ENCODE data around the gene ZNF77. TPM values are rescaled to one million over a fixed set of nuclear protein-coding genes. Genes with fewer than 3 reads are reported as not detected.
"Not testable (repeated sequence)": the region's sequence is repeated elsewhere in the genome, so short reads cannot be mapped to it uniquely, and the experiment has no call there.

ZNF77 gene
- total RNA-seq, 1 donor from 2014 or later = 4.2 TPM

DNA sequence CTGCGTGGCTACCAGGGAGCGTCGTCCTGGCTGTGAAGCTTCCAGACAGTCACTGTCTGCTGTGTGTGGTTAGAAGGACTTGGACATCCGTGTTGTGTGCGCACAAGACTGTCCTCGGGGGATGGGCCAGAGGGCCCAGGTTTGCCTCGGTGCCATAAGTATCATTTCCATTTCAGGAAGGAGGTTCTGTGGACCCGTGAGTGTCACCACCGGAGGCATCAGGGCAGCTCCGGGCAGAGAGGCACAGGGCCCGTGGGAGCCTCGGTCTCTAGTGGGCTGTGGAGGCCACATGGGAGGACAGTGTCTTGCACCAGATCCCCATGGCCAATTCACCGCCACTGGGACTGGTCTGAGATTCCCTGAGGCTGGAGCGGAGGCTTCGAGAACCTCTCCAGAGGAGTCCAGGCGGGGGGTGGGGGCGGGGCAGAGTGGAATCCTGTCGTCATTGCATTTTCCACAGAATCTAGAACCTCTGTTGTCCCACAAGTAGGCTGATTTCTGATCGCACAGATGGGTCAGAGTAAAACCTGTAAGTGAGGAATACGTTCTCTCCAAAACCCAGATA is 38.1 kb downstream of the ZNF77 start:
- no peaks in the 10 kb centered on the region for H3K9me3 ChIP-seq
- H3K4me3 ChIP-seq = no peak overlapping the region
- no peak overlapping the region for H3K27ac ChIP-seq
- no peak for DNase-seq
- no peaks in the 10 kb centered on the region for H3K27me3 ChIP-seq
- TF ChIP-seq, protein P1, sequence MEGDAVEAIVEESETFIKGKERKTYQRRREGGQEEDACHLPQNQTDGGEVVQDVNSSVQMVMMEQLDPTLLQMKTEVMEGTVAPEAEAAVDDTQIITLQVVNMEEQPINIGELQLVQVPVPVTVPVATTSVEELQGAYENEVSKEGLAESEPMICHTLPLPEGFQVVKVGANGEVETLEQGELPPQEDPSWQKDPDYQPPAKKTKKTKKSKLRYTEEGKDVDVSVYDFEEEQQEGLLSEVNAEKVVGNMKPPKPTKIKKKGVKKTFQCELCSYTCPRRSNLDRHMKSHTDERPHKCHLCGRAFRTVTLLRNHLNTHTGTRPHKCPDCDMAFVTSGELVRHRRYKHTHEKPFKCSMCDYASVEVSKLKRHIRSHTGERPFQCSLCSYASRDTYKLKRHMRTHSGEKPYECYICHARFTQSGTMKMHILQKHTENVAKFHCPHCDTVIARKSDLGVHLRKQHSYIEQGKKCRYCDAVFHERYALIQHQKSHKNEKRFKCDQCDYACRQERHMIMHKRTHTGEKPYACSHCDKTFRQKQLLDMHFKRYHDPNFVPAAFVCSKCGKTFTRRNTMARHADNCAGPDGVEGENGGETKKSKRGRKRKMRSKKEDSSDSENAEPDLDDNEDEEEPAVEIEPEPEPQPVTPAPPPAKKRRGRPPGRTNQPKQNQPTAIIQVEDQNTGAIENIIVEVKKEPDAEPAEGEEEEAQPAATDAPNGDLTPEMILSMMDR (IDR thresholded peaks at IDR 0.05) = no peak
- intact Hi-C loops (cut with DNase I) = no loop called here
- no peak for ATAC-seq
- no peaks in the 10 kb centered on the region for H3K36me3 ChIP-seq
- H3K4me1 ChIP-seq = no peaks in the 10 kb centered on the region

DNA sequence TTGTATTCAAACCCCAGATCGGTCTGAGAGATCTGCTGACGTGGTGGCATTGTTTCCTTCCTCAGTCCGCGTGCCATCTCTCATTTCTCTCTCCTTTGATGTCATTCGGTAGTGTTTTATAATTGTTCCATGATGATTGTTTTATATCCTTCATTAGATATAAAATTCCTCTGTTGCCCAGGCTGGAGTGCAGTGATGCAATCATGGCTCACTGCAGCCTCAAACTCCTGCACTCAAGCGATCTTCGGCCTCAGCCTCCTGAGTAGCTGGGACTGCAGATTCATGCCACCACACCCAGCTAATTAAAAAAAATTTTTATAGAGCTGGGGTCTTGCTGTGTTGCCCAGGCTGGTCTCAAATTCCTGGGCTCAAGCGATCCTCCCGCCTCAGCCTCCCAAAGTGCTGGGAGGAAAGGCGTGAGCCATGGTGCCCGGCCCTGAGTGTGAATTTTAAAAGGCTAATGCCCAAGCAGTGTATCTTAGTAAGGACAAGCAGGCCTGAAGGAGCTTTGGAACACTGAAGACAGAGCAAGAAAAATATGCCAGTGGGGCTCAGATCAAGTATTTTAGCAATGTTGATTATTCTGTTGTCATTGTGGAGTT is 38.8 kb downstream of the ZNF77 start:
- no peaks in the 10 kb centered on the region for H3K9me3 ChIP-seq
- no peaks in the 10 kb centered on the region for H3K4me1 ChIP-seq
- H3K27me3 ChIP-seq = no peaks in the 10 kb centered on the region
- H3K36me3 ChIP-seq = no peaks in the 10 kb centered on the region
- H3K27ac ChIP-seq = no peak overlapping the region
- ATAC-seq (no peak), DNase-seq (no peak)
- no peak overlapping the region for H3K4me3 ChIP-seq
- intact Hi-C loops (cut with DNase I) = no loop called here
- TF ChIP-seq, protein P1 (IDR thresholded peaks at IDR 0.05) = no peak

DNA sequence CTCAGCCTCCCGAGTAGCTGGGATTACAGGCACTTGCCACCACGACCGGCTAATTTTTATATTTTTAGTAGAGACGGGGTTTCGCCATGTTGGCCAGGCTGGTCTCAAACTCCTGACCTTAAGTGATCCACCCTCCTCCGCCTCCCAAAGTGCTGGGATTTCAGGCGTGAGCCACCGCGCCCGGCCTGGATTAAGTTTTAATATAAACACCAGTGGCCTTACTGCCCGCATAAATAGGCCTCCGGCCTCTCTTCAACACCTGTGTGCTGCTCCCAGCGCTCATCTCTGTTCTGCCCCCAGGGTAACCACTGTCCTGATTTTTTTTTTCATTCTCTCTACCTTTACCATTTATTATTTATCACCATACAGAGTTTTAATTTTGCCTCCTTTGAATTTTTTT is 41.4 kb downstream of the ZNF77 start:
- ATAC-seq; DNase-seq; H3K4me1 ChIP-seq; intact Hi-C loops (cut with DNase I); H3K36me3 ChIP-seq; H3K9me3 ChIP-seq; H3K27ac ChIP-seq; H3K27me3 ChIP-seq; H3K4me3 ChIP-seq: not testable (repeated sequence)

DNA sequence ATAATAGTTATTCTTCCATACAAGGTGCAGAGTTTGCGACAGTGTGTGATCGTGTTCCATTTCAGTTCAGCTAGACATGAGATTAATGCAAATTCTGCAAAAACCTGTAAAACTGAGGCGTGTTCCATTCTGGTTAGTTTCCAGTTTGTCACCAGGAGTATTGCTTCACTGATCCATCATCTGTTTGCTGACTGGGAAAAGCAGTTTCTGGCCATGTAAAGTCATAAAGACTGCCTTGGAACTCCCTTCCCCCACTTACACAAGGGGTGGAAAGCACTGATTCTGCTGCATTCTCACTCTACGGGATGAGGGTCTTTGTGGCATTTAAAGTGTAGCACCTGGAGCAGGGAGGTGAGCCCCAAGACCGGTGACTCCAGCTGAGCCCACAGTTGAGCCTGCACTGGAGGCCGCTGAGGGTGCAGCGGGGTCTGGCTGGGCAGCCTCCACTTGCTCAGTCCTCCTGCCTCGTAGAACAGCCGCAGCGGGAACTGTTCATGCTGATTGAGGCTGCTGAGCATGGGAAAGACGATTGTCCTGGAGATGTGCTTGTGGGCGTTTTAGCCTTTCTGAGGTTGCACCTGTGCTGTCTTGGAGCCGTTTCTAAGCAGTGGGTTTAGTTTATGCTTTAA is 42.1 kb downstream of the ZNF77 start:
- H3K27ac ChIP-seq = no peak overlapping the region
- TF ChIP-seq, protein P1 (IDR thresholded peaks at IDR 0.05) = no peak
- DNase-seq = no peak

DNA sequence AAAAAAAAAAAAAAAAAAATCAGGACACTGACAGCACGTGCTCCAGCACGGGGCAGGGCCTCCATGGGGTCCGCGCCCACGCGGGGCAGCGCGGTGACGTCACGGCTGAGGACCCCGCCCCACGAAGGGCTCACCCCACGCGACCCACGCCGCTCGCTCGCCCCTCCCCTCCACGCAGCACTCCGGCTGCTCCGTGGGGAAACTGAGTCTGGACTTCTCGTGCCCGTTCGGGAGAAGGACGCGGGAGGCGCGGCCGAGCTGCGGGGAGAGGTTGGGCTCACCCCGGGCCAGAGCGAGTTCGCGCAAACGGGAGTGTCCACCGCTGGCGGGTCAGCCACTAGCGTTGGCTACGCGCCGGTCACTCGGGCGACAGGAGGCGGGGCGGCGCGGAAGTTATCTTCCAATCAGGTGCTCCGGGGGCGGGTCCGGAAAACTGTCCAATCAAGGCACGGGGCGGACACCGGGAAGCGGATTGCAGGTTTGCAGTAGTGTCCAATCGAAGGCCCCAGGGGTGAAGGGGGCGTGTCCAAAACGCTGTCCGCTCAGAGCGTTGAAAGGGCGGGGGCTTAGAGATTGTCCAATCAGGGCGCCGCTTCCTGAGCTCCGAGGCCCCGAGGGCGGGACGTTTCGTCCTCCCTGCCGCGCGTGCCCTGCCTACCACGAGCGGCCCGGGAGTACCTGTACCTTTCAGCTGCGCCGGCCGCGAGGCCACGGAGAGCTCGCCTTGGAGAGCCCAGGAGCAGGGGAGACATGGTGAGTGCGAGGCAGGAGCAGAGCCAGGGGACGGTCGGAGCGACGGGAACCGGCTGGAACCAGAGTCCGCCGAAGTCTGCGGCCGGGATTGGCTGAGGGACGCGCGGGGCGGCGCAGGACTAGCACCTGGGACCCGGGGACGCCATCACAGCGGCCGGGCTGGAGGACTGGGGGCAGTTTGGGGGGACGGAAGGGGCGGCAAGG is 44.2 kb downstream of the ZNF77 start, which contains the start of gene ZNF57:
TSS of gene ZNF57 (plus strand) at position 633 of the 957 bp plus-strand sequence. CDS start at position 751, 118 bp downstream.
- no peaks in the 10 kb centered on the region for H3K9me3 ChIP-seq
- H3K27ac ChIP-seq = peak within 1 kb of the TSS; percentile 84
- intact Hi-C loops (cut with DNase I) = no loop called here
- DNase-seq (peak; percentile 100), ATAC-seq (peak; percentile 98)
- no peaks in the 10 kb centered on the region for H3K36me3 ChIP-seq
- H3K4me3 ChIP-seq = peak within 1 kb of the TSS; percentile 59
- H3K27me3 ChIP-seq = no peaks in the 10 kb centered on the region
- TF ChIP-seq, protein P1 (IDR thresholded peaks at IDR 0.05) = no peak
- no peaks in the 10 kb centered on the region for H3K4me1 ChIP-seq

More for the DNA sequence above, 42.1 kb downstream of the ZNF77 start:
- ATAC-seq = no peak
- intact Hi-C loops (cut with DNase I) = no loop called here
- Histone ChIP-seq H3K4me3 (no peak overlapping the region), H3K27me3 (no peaks in the 10 kb centered on the region), H3K4me1 (no peaks in the 10 kb centered on the region), H3K9me3 (no peaks in the 10 kb centered on the region), H3K36me3 (no peaks in the 10 kb centered on the region)

Measured in upper lobe of right lung (tissue), 1 donor.